CD4-positive, alpha-beta memory T cell (primary cell): ENCODE data around the gene CACNA2D1. TPM values are rescaled to one million over a fixed set of nuclear protein-coding genes. Genes with fewer than 3 reads are reported as not detected.

Source experiments
- CTCF ChIA-PET: fragments of 350-600 bp; sonication (Branson Sonifier 250); formaldehyde crosslinking; loops from one replicate; lab custom pipeline; 2021; ENCODE audit warnings: inconsistent platforms; ENCODE audit not compliant: partially characterized antibody; lab: Charles Lee
- POLR2A ChIA-PET: fragments of 350-600 bp; sonication (Branson Sonifier 250); formaldehyde crosslinking; loops from one replicate; lab custom pipeline; 2021; ENCODE audit not compliant: partially characterized antibody; lab: Charles Lee
- DNase-seq, 5 donors: peaks; one replicate each; pipeline versions ENCODE4 v3.0.0 to v3.0.0-alpha.2; 2020 to 2022; ENCODE audit warnings: mixed read lengths in 1 of 5
- H3K27ac ChIP-seq: one replicate; pipeline ENCODE4 v1.7.0; 2013; ENCODE audit warnings: low read depth, low read length
- H3K27me3 ChIP-seq: 2 replicates; pipeline ENCODE4 v1.7.0; 2013; ENCODE audit warnings: mild to moderate bottlenecking, low read length, moderate library complexity; ENCODE audit not compliant: insufficient read depth
- H3K36me3 ChIP-seq: 2 replicates; pipeline ENCODE4 v1.7.0; 2013; ENCODE audit warnings: mild to moderate bottlenecking, low read length, moderate library complexity; ENCODE audit not compliant: insufficient read depth
- H3K4me1 ChIP-seq: 2 replicates; pipeline ENCODE4 v1.7.0; 2013; ENCODE audit warnings: mild to moderate bottlenecking, low read length, moderate library complexity; ENCODE audit not compliant: insufficient read depth
- H3K4me3 ChIP-seq, 2 donors: one replicate each; pipeline ENCODE4 v1.7.0; 2013; ENCODE audit warnings: low read length in 2 of 2, mild to moderate bottlenecking in 1 of 2
- H3K9me3 ChIP-seq, 2 donors: one replicate each; pipeline ENCODE4 v1.7.0; 2013; ENCODE audit warnings: low read length in 2 of 2, control low read depth in 1 of 2; ENCODE audit not compliant: control insufficient read depth in 1 of 2
- H3K27ac Mint-ChIP-seq, 7 donors: one replicate each; pipeline ENCODE4 v1.8.0; 2020 to 2021; ENCODE audit warnings: mixed read lengths in 7 of 7, mild to moderate bottlenecking in 6 of 7, inconsistent platforms in 3 of 7, moderate library complexity in 3 of 7
- H3K27me3 Mint-ChIP-seq, 2 donors: one replicate each; pipeline ENCODE4 v1.8.0; 2020 to 2021; ENCODE audit warnings: mixed read lengths in 2 of 2
- H3K36me3 Mint-ChIP-seq, 2 donors: one replicate each; pipeline ENCODE4 v1.8.0; 2020 to 2021; ENCODE audit warnings: mixed read lengths in 2 of 2, inconsistent platforms in 1 of 2, mild to moderate bottlenecking in 1 of 2
- H3K4me1 Mint-ChIP-seq, 4 donors: one replicate each; pipeline ENCODE4 v1.8.0; 2020 to 2021; ENCODE audit warnings: mixed read lengths in 4 of 4, mild to moderate bottlenecking in 1 of 4
- H3K4me3 Mint-ChIP-seq, 8 donors: one replicate each; pipeline ENCODE4 v1.8.0; 2020 to 2021; ENCODE audit warnings: mixed read lengths in 8 of 8, mild to moderate bottlenecking in 7 of 8, moderate library complexity in 6 of 8, inconsistent platforms in 3 of 8
- H3K9me3 Mint-ChIP-seq, 8 donors: one replicate each; pipeline ENCODE4 v1.8.0; 2020 to 2021; ENCODE audit warnings: mixed read lengths in 8 of 8, mild to moderate bottlenecking in 5 of 8, inconsistent platforms in 3 of 8, moderate library complexity in 1 of 8
- intact Hi-C: fragments of 100-400 bp; cut with micrococcal nuclease; formaldehyde crosslinking; loops from one replicate; pipeline ENCODE4 v1.15.1; 2023
- polyA plus RNA-seq, 2 donors: library from polyadenylated mRNA; unstranded; fragments of 300-500 nt; fragmentation: Illumina TruSeq; gene quantifications; one replicate each; pipeline ENCODE4 v1.2.3, GENCODE V29; 2021
- total RNA-seq, 2 experiments: library from RNA; stranded (reverse); gene quantifications; one replicate each; pipeline ENCODE4 v1.2.3, GENCODE V29; 2021

The CACNA2D1 gene
- total and polyA plus RNA-seq, 4 experiments from 2014 or later = not detected

DNA sequence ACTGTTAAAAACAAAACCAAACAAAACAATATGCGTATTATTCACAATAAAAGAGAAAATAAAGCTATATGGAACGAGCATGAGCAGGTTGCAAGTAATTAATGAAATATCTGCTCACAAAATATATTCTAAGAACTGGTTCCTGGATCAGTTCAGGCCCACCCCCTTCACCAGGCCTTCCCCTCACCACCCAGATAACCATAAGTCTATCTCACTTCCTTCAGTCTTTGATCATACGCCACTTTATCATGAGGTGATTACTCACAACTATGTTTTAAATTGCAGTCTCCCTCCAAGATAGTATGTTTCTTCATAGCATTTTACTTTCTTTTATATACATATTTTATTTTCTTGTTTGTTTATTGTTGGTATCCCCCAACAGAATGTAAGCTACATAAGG is 410.7 kb downstream of the CACNA2D1 start:
- peaks cover 0 to 7% (median 4%) of the 10 kb centered on the region in 8 donors for H3K9me3 Mint-ChIP-seq
- no peak for DNase-seq
- no peak overlapping the region for H3K27ac Mint-ChIP-seq
- CTCF ChIA-PET = no interaction called here
- no peak overlapping the region for H3K4me3 Mint-ChIP-seq
- Histone ChIP-seq H3K4me3 (no peak overlapping the region), H3K9me3 (no peaks in the 10 kb centered on the region), H3K27me3 (no peaks in the 10 kb centered on the region), H3K4me1 (no peaks in the 10 kb centered on the region), H3K27ac (no peak overlapping the region), H3K36me3 (no peaks in the 10 kb centered on the region)
- H3K27me3 Mint-ChIP-seq = no peaks in the 10 kb centered on the region
- intact Hi-C loops = no loop called here
- POLR2A ChIA-PET = no interaction called here
- no peaks in the 10 kb centered on the region for H3K4me1 Mint-ChIP-seq
- no peaks in the 10 kb centered on the region for H3K36me3 Mint-ChIP-seq

DNA sequence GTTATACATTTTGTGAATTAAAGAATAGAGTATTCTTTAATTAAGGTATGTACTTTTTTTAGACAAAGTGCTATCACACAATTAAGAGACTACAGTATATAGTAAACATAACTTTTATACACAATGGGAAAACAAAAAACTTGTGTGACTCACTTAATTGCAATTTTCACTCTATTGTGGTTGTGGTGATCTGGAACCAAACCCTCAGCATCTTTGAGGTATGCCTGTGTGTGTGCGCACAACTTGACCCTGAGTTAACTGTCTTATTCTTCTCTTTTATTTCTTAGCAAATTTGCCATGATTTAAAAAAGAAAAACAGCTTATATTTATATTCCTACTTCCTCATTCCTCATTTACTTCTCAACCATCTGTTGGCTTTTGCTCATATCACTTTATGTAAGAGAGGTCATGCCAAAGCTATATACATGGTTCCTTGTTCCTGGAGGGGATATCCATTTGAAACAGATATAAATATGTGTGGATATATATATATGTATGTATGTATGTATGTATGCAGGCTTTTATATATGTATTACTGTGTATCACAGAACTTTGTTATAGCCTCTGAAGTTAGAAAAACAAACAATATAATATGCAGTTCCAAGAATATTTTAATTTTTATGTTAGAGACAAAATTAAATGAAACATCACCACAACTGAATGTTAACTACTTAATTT is 414.2 kb downstream of the CACNA2D1 start:
- no peaks in the 10 kb centered on the region for H3K27me3 Mint-ChIP-seq
- no peaks in the 10 kb centered on the region for H3K9me3 ChIP-seq
- H3K4me3 ChIP-seq = no peak overlapping the region
- POLR2A ChIA-PET = no interaction called here
- no peaks in the 10 kb centered on the region for H3K36me3 Mint-ChIP-seq
- H3K9me3 Mint-ChIP-seq = peaks cover 0 to 9% (median 5%) of the 10 kb centered on the region in 8 donors
- no peak for DNase-seq
- no peaks in the 10 kb centered on the region for H3K4me1 ChIP-seq
- H3K27ac Mint-ChIP-seq = no peak overlapping the region
- no peaks in the 10 kb centered on the region for H3K27me3 ChIP-seq
- H3K27ac ChIP-seq = no peak overlapping the region
- H3K4me1 Mint-ChIP-seq = no peaks in the 10 kb centered on the region
- H3K36me3 ChIP-seq = no peaks in the 10 kb centered on the region
- no peak overlapping the region for H3K4me3 Mint-ChIP-seq
- intact Hi-C loops = no loop called here
- CTCF ChIA-PET = no interaction called here

DNA sequence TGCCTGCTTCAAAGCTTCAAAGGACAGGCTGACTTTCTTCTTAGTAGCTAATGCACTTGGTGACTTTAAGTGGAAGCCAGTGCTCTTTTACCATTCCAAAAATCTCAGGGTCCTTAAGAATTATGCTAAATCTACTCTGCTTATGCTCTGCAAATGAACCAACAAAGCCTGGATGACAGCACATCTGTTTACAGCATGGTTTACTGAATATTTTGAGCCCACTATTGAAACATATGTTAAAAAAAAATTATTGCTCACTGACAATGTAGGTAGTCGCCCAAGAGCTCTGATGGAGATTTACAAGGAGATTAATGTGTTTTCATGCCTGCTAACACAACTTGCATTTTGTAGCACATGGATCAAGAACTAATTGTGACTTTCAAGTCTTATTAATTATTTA is 415.5 kb downstream of the CACNA2D1 start:
- no peaks in the 10 kb centered on the region for H3K27me3 Mint-ChIP-seq
- ChIA-PET POLR2A (no interaction called here), CTCF (no interaction called here)
- H3K36me3 Mint-ChIP-seq = no peaks in the 10 kb centered on the region
- H3K4me3 Mint-ChIP-seq = no peak overlapping the region
- no peak overlapping the region for H3K27ac Mint-ChIP-seq
- Histone ChIP-seq H3K4me1 (no peaks in the 10 kb centered on the region), H3K9me3 (no peaks in the 10 kb centered on the region), H3K27me3 (no peaks in the 10 kb centered on the region), H3K4me3 (no peak overlapping the region), H3K36me3 (no peaks in the 10 kb centered on the region), H3K27ac (no peak overlapping the region)
- intact Hi-C loops = no loop called here
- DNase-seq = no peak
- H3K4me1 Mint-ChIP-seq = no peaks in the 10 kb centered on the region
- peaks cover 0 to 9% (median 5%) of the 10 kb centered on the region in 8 donors for H3K9me3 Mint-ChIP-seq

DNA sequence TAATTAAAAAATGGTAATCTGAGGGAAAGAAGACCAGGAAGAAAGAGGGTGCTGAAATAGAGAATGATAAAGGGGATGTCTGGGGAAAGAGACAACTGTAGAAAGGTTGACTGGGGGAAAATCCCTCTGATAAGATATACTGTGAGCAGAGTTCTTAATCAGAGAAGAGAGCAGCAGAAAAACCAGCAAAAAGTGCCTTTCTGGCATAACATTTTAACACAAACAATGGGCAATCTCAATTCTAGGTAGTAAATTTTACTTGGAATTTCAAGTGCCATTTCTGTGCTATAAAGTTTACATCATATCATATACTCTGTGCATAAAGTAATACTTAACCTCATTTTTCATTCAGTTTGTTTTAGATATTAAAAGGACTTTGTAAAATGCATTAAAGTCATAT is 421.9 kb downstream of the CACNA2D1 start:
- Histone ChIP-seq H3K36me3 (no peaks in the 10 kb centered on the region), H3K27ac (no peak overlapping the region), H3K27me3 (no peaks in the 10 kb centered on the region), H3K4me1 (no peaks in the 10 kb centered on the region), H3K4me3 (no peak overlapping the region), H3K9me3 (no peaks in the 10 kb centered on the region)
- no peaks in the 10 kb centered on the region for H3K27me3 Mint-ChIP-seq
- ChIA-PET POLR2A (no interaction called here), CTCF (no interaction called here)
- no peak overlapping the region for H3K27ac Mint-ChIP-seq
- no peak for DNase-seq
- H3K4me1 Mint-ChIP-seq = no peaks in the 10 kb centered on the region
- H3K36me3 Mint-ChIP-seq = no peaks in the 10 kb centered on the region
- peaks cover 0 to 6% (median under 1%) of the 10 kb centered on the region in 8 donors for H3K9me3 Mint-ChIP-seq
- no peak overlapping the region for H3K4me3 Mint-ChIP-seq
- intact Hi-C loops = no loop called here

DNA sequence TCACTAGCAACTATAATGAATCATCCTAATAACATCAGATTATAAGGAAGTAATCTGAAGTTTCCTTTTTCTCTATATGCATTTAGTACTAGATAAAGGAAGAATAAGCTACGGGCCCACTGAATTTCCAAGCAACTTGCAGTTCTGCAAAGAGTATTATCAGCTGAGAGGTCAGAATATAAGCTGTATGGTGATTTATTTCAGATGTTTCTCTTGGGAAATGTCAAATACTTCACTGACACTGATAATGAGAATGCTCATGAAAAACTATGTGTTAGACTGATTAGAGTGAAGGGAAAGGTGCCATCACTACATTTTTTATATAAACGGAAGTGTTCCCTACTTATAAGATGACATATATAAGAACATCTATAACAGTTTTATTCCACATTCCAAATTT is 422.5 kb downstream of the CACNA2D1 start:
- no peaks in the 10 kb centered on the region for H3K36me3 ChIP-seq
- no peaks in the 10 kb centered on the region for H3K4me1 Mint-ChIP-seq
- no peak overlapping the region for H3K27ac Mint-ChIP-seq
- H3K4me1 ChIP-seq = no peaks in the 10 kb centered on the region
- ChIA-PET CTCF (no interaction called here), POLR2A (no interaction called here)
- H3K9me3 Mint-ChIP-seq = peaks cover 0 to 6% (median 0%) of the 10 kb centered on the region in 8 donors
- H3K9me3 ChIP-seq = no peaks in the 10 kb centered on the region
- intact Hi-C loops = no loop called here
- H3K4me3 ChIP-seq = no peak overlapping the region
- H3K4me3 Mint-ChIP-seq = no peak overlapping the region
- H3K27me3 ChIP-seq = no peaks in the 10 kb centered on the region
- H3K36me3 Mint-ChIP-seq = no peaks in the 10 kb centered on the region
- DNase-seq = no peak
- no peaks in the 10 kb centered on the region for H3K27me3 Mint-ChIP-seq
- no peak overlapping the region for H3K27ac ChIP-seq

DNA sequence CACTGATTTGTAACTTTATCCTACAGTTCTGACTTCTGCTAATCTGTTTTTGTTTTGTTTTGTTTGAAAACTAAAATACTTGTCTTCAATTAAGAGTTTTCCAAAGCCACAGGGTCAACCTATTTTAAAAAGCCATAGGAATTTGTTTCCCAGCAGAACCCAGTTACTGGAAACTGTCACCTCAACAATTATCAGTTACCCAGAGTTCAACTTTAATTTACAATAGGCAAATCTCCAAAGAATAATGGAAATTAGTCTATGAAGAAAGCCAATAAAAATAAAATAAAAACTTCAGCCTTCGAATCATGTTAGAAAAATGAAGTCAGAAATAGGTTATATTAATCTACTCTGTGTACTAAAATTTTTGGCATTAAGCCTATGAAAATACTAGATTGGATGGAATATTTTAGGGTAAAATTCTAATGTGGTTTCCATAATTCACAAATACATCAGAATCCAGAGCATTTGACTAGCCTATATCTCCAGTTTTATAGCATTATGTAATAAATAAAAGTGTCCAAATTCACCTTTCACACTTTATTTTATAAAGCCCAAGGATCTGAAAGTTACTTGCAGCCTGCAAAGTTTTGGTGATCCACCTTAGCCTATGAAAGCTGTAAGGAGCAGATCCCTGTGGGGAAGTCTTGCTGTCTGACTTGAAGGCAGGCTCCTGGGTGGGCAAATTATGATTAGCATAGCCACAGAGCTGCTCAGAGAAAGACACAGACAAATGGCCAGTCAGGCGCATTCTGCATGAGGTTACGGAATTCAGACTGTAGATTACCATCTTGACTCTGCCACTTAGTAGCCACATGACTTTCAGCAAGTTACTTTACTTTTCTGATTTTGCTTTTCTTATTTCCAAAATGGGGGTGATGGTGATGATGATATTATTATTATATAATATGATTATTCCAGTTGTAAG is 423.8 kb downstream of the CACNA2D1 start:
- no peaks in the 10 kb centered on the region for H3K36me3 Mint-ChIP-seq
- ChIA-PET CTCF (no interaction called here), POLR2A (no interaction called here)
- intact Hi-C loops = no loop called here
- no peaks in the 10 kb centered on the region for H3K4me1 ChIP-seq
- no peaks in the 10 kb centered on the region for H3K4me1 Mint-ChIP-seq
- no peak overlapping the region for H3K4me3 Mint-ChIP-seq
- H3K27me3 ChIP-seq = no peaks in the 10 kb centered on the region
- no peak overlapping the region for H3K27ac Mint-ChIP-seq
- peaks cover 0 to 6% (median 0%) of the 10 kb centered on the region in 8 donors for H3K9me3 Mint-ChIP-seq
- no peaks in the 10 kb centered on the region for H3K27me3 Mint-ChIP-seq
- no peak overlapping the region for H3K4me3 ChIP-seq
- no peak for DNase-seq
- no peaks in the 10 kb centered on the region for H3K36me3 ChIP-seq
- no peak overlapping the region for H3K27ac ChIP-seq
- H3K9me3 ChIP-seq = no peaks in the 10 kb centered on the region

DNA sequence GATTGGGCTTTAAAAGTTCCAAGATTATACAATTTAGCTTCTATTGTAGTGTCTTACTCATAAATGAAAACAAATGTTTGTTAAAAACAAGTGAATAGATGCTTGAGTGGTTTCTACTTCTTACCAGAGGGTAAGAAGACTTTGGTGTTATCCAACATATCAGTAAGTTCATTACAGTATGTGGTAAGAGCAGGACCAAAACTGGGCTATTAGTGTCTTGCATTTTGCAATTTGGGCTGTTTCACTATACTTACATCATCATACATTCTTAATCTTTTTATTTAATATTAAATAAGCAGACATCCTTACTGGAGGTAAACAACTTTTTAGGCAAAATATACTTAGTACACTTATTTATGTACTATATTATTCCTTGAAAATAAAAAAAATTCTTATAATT is 425.4 kb downstream of the CACNA2D1 start:
- H3K27me3 ChIP-seq = no peaks in the 10 kb centered on the region
- no peaks in the 10 kb centered on the region for H3K9me3 ChIP-seq
- no peak overlapping the region for H3K27ac ChIP-seq
- no peaks in the 10 kb centered on the region for H3K4me1 ChIP-seq
- Mint-ChIP-seq H3K4me1 (no peaks in the 10 kb centered on the region), H3K9me3 (peaks cover 0 to 4% (median 0%) of the 10 kb centered on the region in 8 donors), H3K27ac (no peak overlapping the region), H3K36me3 (no peaks in the 10 kb centered on the region), H3K27me3 (no peaks in the 10 kb centered on the region), H3K4me3 (no peak overlapping the region)
- DNase-seq = no peak
- H3K4me3 ChIP-seq = no peak overlapping the region
- intact Hi-C loops = no loop called here
- ChIA-PET CTCF (no interaction called here), POLR2A (no interaction called here)
- H3K36me3 ChIP-seq = no peaks in the 10 kb centered on the region
